ENCODE results near the gene COL27A1.

The COL27A1 gene

GRCh38 chr9:114250648-114251047, 95.3 kb downstream of the COL27A1 start:
- TF ChIP-seq CTCF (conservative IDR thresholded peaks at IDR 0.05; ENCODE audit: low read depth, low read length), result no peak

GRCh38 chr9:114252394-114252793, 97.1 kb downstream of the COL27A1 start:
- no peak for DNase-seq (ENCODE audit: low read depth)
- TF ChIP-seq CTCF (conservative IDR thresholded peaks at IDR 0.05; ENCODE audit: low read depth, low read length), result no peak
- H3K4me3 ChIP-seq (ENCODE audit: low read depth, low read length), result no peak overlapping the region

More at GRCh38 chr9:114250648-114251047, 95.3 kb downstream of the COL27A1 start:
- DNase-seq (ENCODE audit: low read depth), result no peak
- H3K4me3 ChIP-seq (ENCODE audit: low read depth, low read length), result no peak overlapping the region

- no peak overlapping the region for H3K4me3 ChIP-seq (ENCODE audit: low read depth, low read length)
- no peak for DNase-seq (ENCODE audit: low read depth)
- TF ChIP-seq CTCF (conservative IDR thresholded peaks at IDR 0.05; ENCODE audit: low read depth, low read length), result no peak
These were observed 101.5 kb downstream of the COL27A1 start for GRCh38 chr9:114256827-114257328.

- H3K4me3 ChIP-seq (ENCODE audit: low read depth, low read length), result no peak overlapping the region
- no peak for DNase-seq (ENCODE audit: low read depth)
- TF ChIP-seq CTCF (conservative IDR thresholded peaks at IDR 0.05; ENCODE audit: low read depth, low read length), result no peak
These were observed 102.9 kb downstream of the COL27A1 start for GRCh38 chr9:114258218-114258617.

GRCh38 chr9:114258866-114259797, 103.8 kb downstream of the COL27A1 start:
- no peak overlapping the region for H3K4me3 ChIP-seq (ENCODE audit: low read depth, low read length)
- TF ChIP-seq CTCF (conservative IDR thresholded peaks at IDR 0.05; ENCODE audit: low read depth, low read length), result no peak
- no peak for DNase-seq (ENCODE audit: low read depth)

- H3K4me3 ChIP-seq (ENCODE audit: low read depth, low read length), result no peak overlapping the region
- DNase-seq (ENCODE audit: low read depth), result no peak
- TF ChIP-seq CTCF (conservative IDR thresholded peaks at IDR 0.05; ENCODE audit: low read depth, low read length), result no peak
These were observed 104.6 kb downstream of the COL27A1 start for GRCh38 chr9:114259798-114260523.
